DMS 273 treated with DMSO at 0.1 percent for 48 hours (cell line): ENCODE measurements around the gene TRAF1.

ENCODE experiments used
- DNase-seq: peaks from one replicate; lab custom pipeline; 2025; lab: John Stamatoyannopoulos, UW

TRAF1 gene

GRCh38 chr9:120870206-120870605, 56.4 kb downstream of the TRAF1 start:
- no peak for DNase-seq

- DNase-seq = no peak
Measured at GRCh38 chr9:120869726-120870125, 56.9 kb downstream of the TRAF1 start.

DNA sequence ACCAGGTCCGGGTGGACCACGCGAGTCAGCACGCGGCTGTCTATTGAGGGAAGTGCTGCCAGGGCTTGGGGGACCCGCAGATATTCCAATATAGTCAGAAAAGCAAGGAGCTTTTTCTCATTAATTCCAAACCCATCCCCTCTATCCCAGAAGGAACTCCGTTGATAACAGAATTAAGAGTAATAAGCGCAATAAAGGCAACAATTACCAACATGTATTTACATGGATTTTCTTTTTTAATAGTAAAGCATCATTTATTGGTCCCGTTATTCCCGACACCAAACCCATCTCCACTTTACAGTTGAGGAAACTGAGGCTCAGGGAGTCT, 57.3 kb downstream of the TRAF1 start:
- no peak for DNase-seq

GRCh38 chr9:120868676-120869359, 57.8 kb downstream of the TRAF1 start:
- no peak for DNase-seq

- no peak for DNase-seq
Measured at GRCh38 chr9:120868339-120868675, 58.3 kb downstream of the TRAF1 start.

GRCh38 chr9:120867676-120868338, 58.8 kb downstream of the TRAF1 start:
- no peak for DNase-seq

DNA sequence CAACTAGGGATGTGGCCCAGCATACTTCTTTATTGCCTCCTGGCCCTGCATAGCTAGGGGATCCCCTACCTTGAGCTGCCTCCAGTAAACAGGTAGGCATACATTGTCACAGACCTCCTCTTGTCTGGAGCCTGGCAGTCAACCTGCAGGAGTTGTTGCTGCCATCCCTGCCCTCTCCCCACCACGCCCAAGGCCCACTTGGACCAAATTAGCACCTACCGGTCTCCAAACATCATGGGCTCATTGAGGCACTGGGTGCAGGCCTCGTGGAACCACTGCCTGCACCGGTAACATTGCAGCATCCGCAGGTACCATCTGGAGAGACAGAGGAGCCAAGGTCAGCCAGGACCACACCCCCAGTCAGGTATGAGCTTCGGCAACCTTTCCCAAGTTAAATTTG, 59.9 kb downstream of the TRAF1 start:
- no peak for DNase-seq

DNA sequence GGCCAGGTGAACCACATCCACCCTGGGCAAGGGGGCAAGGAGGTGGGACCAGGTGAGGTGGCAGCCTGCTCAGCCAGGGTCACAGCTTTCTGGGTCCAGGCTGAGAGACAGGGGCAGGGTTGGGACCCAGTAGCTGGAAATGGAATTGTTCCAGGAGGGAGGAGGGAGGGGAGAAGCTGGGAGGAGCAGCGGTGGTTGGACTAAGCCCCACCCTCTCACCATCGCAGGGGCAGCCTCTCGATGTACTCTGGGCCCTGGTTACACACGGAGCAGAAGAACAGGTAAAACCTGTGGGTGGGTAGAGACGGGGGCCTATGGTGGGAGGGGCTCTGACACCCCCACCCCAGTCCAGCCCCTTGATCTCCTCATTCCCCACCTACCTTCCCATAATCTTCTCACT, 60.8 kb downstream of the TRAF1 start:
- DNase-seq = no peak

- DNase-seq = no peak
Measured at GRCh38 chr9:120865176-120865575, 61.4 kb downstream of the TRAF1 start.

DNA sequence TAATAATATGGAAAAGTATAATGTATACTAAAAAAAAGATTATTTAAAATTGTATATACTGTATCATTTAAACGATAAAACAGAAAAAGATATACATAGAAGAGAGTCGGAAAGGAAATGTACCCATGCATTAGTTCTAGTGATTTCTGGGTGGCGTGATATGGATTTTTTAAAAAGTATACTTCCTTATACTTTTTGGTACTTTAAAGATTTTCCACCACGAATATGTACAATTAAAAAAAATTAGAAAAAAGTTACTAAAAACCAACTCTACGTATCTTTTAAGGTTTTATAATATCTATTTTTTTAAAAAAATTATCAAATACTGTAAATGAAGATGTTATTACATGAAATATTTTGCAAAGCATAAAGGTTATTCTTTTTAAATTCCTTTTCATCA, 61.9 kb downstream of the TRAF1 start:
- DNase-seq = no peak

- DNase-seq = no peak
Measured at GRCh38 chr9:120863833-120864232, 62.8 kb downstream of the TRAF1 start.

DNA sequence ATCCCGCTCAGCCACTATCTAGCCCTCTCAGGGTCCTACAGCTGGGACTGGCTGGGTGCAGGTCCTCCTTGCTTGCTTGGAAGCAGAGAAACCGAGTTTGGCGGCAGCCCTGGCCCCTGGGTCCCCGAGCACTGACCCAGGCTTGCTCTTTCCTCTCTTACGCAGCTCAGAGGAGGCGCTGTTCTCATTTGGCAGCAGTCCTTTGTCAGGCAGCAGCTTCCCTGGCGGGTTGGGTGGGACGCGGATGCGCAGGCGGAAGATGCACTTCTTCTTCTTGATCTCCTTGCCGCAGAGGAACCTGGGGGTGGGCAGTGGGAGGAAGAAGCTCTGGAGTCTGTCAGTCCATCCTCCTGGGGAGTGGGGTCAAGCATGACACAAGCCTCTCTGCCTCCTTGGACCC, 64.1 kb downstream of the TRAF1 start:
- no peak for DNase-seq

GRCh38 chr9:120861935-120862334, 64.7 kb downstream of the TRAF1 start:
- DNase-seq = no peak

GRCh38 chr9:120860083-120860482, 66.5 kb downstream of the TRAF1 start:
- DNase-seq = no peak

DNA sequence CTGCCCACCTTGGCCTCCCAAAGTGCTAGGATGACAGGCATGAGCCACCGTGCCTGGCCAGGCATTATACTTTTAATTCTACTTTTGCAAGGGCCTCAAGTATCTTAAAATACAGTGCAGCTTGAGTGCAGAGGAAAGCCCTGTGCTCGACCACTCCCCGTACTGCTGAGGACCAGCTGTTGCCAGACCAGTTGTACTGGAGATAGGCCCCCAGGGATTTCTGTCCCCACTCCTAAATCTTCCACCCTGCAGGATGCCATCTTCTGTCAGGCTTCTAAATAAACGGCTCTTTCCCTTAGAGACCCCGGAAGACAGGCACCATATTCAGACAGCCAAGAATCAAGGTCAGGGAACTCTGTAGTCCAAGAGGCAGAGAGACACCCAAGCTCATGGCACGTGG, 67.2 kb downstream of the TRAF1 start:
- DNase-seq = no peak

DNA sequence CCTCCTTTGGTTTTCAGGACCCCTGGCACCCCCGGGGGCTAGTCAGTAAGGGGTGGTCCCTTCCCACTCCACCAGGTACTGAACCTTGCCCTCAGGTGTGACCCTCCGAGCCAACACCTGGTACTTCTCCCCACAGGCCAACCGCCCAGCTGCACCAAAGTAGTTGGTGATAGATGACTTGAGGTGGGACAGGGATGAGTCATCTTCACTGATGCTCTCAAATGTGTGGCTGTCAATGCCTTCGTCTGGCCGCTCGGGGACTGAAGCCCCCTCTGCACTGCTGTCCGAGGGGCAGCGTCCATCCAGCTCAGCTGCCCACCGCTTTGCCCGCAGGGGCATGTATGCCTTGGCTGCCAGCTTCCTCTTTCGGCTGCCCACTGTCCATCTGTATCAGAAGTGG, 68.7 kb downstream of the TRAF1 start:
- no peak for DNase-seq

GRCh38 chr9:120857481-120857880, 69.1 kb downstream of the TRAF1 start:
- DNase-seq = no peak

DNA sequence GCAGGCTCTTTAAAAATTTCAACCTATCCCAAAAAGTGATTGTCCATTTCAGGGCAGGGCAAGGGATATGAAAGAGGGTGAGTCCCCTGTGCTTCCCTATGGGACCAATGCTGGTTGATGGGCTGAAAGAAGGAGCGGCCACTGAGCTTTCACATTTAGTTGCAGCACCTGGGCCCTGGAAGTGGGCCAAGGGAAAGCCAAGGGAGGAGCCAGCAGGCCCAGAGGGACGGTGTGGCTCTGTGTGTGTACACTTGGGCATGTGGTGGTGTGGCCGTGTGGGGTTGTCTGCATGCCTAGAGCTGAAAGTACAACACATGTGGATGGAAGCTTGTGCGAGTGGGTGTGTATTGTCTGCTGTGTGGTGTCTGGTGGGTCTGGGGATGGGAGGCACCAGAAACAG, 69.9 kb downstream of the TRAF1 start:
- peak; percentile 62 for DNase-seq

DNA sequence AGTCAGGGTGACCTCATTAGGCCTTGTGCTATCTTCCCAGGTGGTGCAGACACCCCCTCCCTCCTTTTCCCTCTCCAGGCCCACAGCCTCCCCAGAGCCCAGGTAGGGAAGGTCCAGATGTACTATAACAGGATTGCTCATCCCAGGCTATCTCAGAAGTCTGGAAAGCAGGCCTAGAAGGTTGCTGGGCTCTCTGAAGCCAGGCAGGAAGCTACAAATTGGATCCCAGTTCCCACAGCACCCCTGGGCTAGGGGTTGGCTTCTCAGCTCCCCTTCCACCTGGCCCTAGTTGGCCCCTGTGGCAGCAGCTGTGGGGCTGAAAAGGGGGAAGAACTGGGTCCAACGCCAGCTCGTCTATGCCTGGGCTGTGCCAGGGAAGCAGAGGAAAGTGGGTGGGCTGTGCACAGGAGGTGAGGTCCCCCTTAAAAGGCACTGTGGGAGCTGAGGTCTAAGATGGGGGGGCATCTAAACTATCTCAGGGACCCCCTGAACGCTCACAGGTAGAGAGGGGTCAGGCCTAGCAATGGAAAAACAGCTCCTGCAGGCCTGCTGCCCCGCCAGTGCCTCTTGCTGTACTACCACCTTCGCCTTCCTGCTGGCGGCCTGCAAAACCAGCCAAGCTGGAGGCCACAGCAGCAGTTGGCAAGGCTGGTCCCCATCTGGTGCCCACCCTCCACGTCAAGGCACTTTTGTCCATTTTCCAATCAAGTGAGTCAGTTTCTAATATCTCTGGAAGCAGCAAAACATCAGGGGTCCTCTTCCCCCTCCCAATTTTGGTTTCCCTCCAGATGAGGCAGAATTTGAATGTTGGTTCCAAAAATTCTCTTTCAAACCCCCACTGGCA, 70.5 kb downstream of the TRAF1 start:
- DNase-seq = peak; percentile 62

DNA sequence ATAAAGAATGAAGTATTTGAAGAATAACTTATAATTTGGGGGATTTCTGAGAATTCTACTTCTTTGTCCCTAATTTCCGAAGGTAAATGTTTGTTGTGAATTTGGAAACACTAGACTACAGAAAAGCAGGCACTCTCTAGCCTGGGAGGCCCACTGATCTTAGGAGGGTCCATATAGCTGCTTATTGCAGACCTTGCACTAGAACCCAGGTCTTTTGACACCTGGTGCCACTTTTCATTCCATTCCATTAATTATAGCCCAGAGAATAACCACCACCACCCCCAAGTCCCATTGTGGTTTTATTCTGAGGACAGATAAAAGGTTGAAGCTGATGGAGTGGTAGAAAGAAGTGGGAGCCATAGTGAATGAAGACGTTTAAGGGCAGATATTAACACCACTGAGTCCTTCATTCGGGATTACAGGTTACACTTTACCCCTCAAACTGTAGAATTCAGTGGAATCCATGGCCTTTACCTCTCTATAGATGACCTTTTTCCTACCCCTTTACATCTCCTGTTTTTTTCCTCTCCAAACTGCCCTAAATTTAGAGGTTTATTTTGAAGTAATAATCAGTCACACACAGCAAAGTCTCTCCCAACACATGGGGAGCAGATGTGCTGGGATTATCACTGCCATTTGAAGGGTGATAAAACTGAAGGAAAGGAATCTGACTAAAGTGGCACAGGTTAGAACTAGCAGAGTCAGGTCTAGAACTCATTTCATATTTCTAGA, 71.8 kb downstream of the TRAF1 start:
- no peak for DNase-seq

DNA sequence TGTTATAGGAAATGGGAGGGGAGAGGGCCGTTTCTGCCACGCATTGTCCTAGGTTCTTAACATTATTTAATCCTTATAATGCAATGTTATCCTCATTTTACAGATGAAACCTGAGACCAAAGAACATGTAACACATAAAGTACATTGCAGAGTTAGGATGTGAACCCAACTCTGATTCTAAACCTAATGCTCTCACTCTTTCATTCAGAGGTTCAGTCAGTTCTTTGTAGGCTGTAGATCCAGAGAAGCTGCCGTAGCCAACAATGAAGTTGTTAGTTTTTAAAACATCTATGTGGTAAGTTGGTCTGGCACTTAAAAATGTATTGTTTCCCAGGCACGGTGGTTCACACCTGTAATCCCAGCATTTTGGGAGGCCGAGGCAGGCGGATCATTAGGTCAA, 73.4 kb downstream of the TRAF1 start:
- no peak for DNase-seq
